PC-9 (cell line): ENCODE measurements around the gene TBC1D16. TPM values are rescaled to one million over a fixed set of nuclear protein-coding genes. Genes with fewer than 3 reads are reported as not detected.

Experiments used
- BruUV-seq: library from RNA; stranded (reverse); fragments of 400-500 nt; replicated peaks from 2 replicates; lab custom pipeline; 2021; lab: Mats Ljungman, UMichigan
- CTCF ChIA-PET: fragments of 300-600 bp; sonication (Branson Sonifier 250); formaldehyde crosslinking; loops from one replicate; lab custom pipeline; 2022; ENCODE audit warnings: antibody characterized with exemption; lab: Charles Lee
- POLR2A ChIA-PET: fragments of 300-600 bp; sonication (Branson Sonifier 250); formaldehyde crosslinking; loops from one replicate; lab custom pipeline; 2022; ENCODE audit warnings: antibody characterized with exemption; ENCODE audit not compliant: unreplicated experiment; lab: Charles Lee
- DNase-seq, 2 experiments: peaks; one replicate each; pipeline versions ENCODE4 v3.0.0 to v3.0.0-alpha.2; 2015 to 2022; ENCODE audit warnings: mixed read lengths in 1 of 2
- H2AFZ ChIP-seq: fragments of 200-600 bp; sonication (generic); 2 replicates; pipeline ENCODE4 v1.8.1; 2017; ENCODE audit warnings: antibody characterized with exemption
- H3F3A ChIP-seq: fragments of 200-600 bp; sonication (generic); 2 replicates; pipeline ENCODE4 v1.8.1; 2017; ENCODE audit warnings: antibody characterized with exemption, mild to moderate bottlenecking, low read depth; ENCODE audit not compliant: insufficient read depth
- H3K27ac ChIP-seq: fragments of 200-600 bp; sonication (generic); 2 replicates; pipeline ENCODE4 v1.6.1; 2016; ENCODE audit warnings: mixed run types
- H3K27me3 ChIP-seq: fragments of 200-600 bp; sonication (generic); 2 replicates; pipeline ENCODE4 v1.6.1; 2016; ENCODE audit warnings: low read depth, mixed run types; ENCODE audit not compliant: insufficient read depth
- H3K36me3 ChIP-seq: fragments of 200-600 bp; sonication (generic); 2 replicates; pipeline ENCODE4 v1.6.1; 2016; ENCODE audit warnings: low read depth, mixed run types
- H3K4me1 ChIP-seq: fragments of 200-600 bp; sonication (generic); replicated peaks from 2 replicates; pipeline ENCODE4 v1.6.1; 2016; ENCODE audit warnings: mixed run types; ENCODE audit not compliant: insufficient read depth
- H3K4me2 ChIP-seq: fragments of 200-600 bp; sonication (generic); 2 replicates; pipeline ENCODE4 v1.6.1; 2017; ENCODE audit warnings: mixed run types
- H3K4me3 ChIP-seq: fragments of 200-600 bp; sonication (generic); 2 replicates; pipeline ENCODE4 v1.6.1; 2016; ENCODE audit warnings: mixed run types
- H3K79me2 ChIP-seq: fragments of 200-600 bp; sonication (generic); 2 replicates; pipeline ENCODE4 v1.6.1; 2017; ENCODE audit warnings: low read depth, mixed run types
- H3K9me2 ChIP-seq: fragments of 200-600 bp; sonication (generic); 2 replicates; pipeline ENCODE4 v1.8.1; 2017; ENCODE audit warnings: mild to moderate bottlenecking; ENCODE audit not compliant: insufficient read depth
- H3K9me3 ChIP-seq: fragments of 200-600 bp; sonication (generic); 2 replicates; pipeline ENCODE4 v1.8.1; 2016; ENCODE audit warnings: low read depth; ENCODE audit not compliant: insufficient read depth
- H4K20me1 ChIP-seq: fragments of 200-600 bp; sonication (generic); 2 replicates; pipeline ENCODE4 v1.8.1; 2017; ENCODE audit not compliant: insufficient read depth
- EZH2 ChIP-seq: fragments of 200-600 bp; sonication (generic); IDR thresholded peaks from 2 replicates; pipeline ENCODE4 v1.8.0; 2017; ENCODE audit warnings: antibody characterized with exemption, low read depth
- intact Hi-C: fragments of 100-400 bp; cut with micrococcal nuclease; formaldehyde crosslinking; loops from one replicate; pipeline ENCODE4 v1.10.0; 2022; ENCODE audit not compliant: unreplicated experiment
- total RNA-seq: library from RNA; stranded (reverse); gene quantifications from 2 replicates; pipeline ENCODE4 v1.2.3, GENCODE V29; 2021
- TF ChIP-seq, protein P1 (sequence below): fragments of 200-600 bp; sonication (generic); conservative IDR thresholded peaks from 2 replicates; pipeline ENCODE4 v1.6.1; 2017; ENCODE audit warnings: mixed run types, antibody characterized with exemption, mild to moderate bottlenecking, moderate library complexity

Gene TBC1D16
- total RNA-seq, 1 experiment from 2014 or later, result 41.7 TPM

- no TSS peak for BruUV-seq
- Histone ChIP-seq H3K4me1 (no peaks in the 10 kb centered on the region), H4K20me1 (no peaks in the 10 kb centered on the region), H3K27ac (no peak overlapping the region), H3K4me2 (no peak overlapping the region), H3K4me3 (no peak overlapping the region), H3K27me3 (no peaks in the 10 kb centered on the region), H3K79me2 (no peaks in the 10 kb centered on the region), H3K9me3 (no peaks in the 10 kb centered on the region), H2AFZ (no peak overlapping the region), H3F3A (no peaks in the 10 kb centered on the region), H3K36me3 (no peaks in the 10 kb centered on the region), H3K9me2 (no peaks in the 10 kb centered on the region)
- TF ChIP-seq EZH2, result no peak
- TF ChIP-seq, protein P1, sequence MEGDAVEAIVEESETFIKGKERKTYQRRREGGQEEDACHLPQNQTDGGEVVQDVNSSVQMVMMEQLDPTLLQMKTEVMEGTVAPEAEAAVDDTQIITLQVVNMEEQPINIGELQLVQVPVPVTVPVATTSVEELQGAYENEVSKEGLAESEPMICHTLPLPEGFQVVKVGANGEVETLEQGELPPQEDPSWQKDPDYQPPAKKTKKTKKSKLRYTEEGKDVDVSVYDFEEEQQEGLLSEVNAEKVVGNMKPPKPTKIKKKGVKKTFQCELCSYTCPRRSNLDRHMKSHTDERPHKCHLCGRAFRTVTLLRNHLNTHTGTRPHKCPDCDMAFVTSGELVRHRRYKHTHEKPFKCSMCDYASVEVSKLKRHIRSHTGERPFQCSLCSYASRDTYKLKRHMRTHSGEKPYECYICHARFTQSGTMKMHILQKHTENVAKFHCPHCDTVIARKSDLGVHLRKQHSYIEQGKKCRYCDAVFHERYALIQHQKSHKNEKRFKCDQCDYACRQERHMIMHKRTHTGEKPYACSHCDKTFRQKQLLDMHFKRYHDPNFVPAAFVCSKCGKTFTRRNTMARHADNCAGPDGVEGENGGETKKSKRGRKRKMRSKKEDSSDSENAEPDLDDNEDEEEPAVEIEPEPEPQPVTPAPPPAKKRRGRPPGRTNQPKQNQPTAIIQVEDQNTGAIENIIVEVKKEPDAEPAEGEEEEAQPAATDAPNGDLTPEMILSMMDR, result no peak
- no peak for DNase-seq
- POLR2A ChIA-PET, result no interaction called here
- intact Hi-C loops, result no loop called here
- CTCF ChIA-PET, result no interaction called here
Observed at GRCh38 chr17:79948945-79949655, 86.6 kb downstream of the TBC1D16 start.

- no peaks in the 10 kb centered on the region for H3K79me2 ChIP-seq
- H3K4me2 ChIP-seq, result no peak overlapping the region
- H3K9me2 ChIP-seq, result no peaks in the 10 kb centered on the region
- TF ChIP-seq, protein P1, result no peak
- TF ChIP-seq EZH2, result no peak
- H3K27ac ChIP-seq, result no peak overlapping the region
- CTCF ChIA-PET, result no interaction called here
- no peak overlapping the region for H3K4me3 ChIP-seq
- H2AFZ ChIP-seq, result no peak overlapping the region
- H4K20me1 ChIP-seq, result no peaks in the 10 kb centered on the region
- POLR2A ChIA-PET, result no interaction called here
- H3F3A ChIP-seq, result no peaks in the 10 kb centered on the region
- no TSS peak for BruUV-seq
- intact Hi-C loops, result no loop called here
- no peaks in the 10 kb centered on the region for H3K27me3 ChIP-seq
- no peaks in the 10 kb centered on the region for H3K4me1 ChIP-seq
- no peaks in the 10 kb centered on the region for H3K9me3 ChIP-seq
- DNase-seq, result no peak
- no peaks in the 10 kb centered on the region for H3K36me3 ChIP-seq
Observed at GRCh38 chr17:79948406-79948944, 87.2 kb downstream of the TBC1D16 start.

GRCh38 chr17:79947351-79948031, 88.2 kb downstream of the TBC1D16 start:
- CTCF ChIA-PET, result no interaction called here
- Histone ChIP-seq H3K4me2 (no peak overlapping the region), H3K4me3 (no peak overlapping the region), H3K27me3 (no peaks in the 10 kb centered on the region), H3K36me3 (no peaks in the 10 kb centered on the region), H3K9me2 (no peaks in the 10 kb centered on the region), H3F3A (no peaks in the 10 kb centered on the region), H2AFZ (no peak overlapping the region), H4K20me1 (no peaks in the 10 kb centered on the region), H3K4me1 (no peaks in the 10 kb centered on the region), H3K79me2 (no peaks in the 10 kb centered on the region), H3K27ac (no peak overlapping the region), H3K9me3 (no peaks in the 10 kb centered on the region)
- BruUV-seq, result no TSS peak
- TF ChIP-seq EZH2, result no peak
- TF ChIP-seq, protein P1, result no peak
- intact Hi-C loops, result no loop called here
- DNase-seq, result no peak
- POLR2A ChIA-PET, result no interaction called here
